Vagina (tissue), 2 donors: ENCODE measurements around the gene HAGHL. TPM values are rescaled to one million over a fixed set of nuclear protein-coding genes. Genes with fewer than 3 reads are reported as not detected.

Source experiments
- DNase-seq, 2 donors: peaks; one replicate each; pipeline ENCODE4 v3.0.0-alpha.2; 2017; ENCODE audit errors: extremely low spot score in 2 of 2
- H3K27ac ChIP-seq: fragments of 200-600 bp; sonication (generic); one replicate; pipeline ENCODE4 v1.5.1; 2019
- H3K27me3 ChIP-seq: fragments of 200-600 bp; sonication (generic); one replicate; pipeline ENCODE4 v1.5.1; 2019
- H3K36me3 ChIP-seq, 2 donors: fragments of 200-600 bp; sonication (generic); one replicate each; pipeline ENCODE4 v1.5.1; 2017 to 2019
- H3K4me1 ChIP-seq: fragments of 200-600 bp; sonication (generic); one replicate; pipeline ENCODE4 v1.5.1; 2019
- H3K4me3 ChIP-seq, 2 donors: fragments of 200-600 bp; sonication (generic); 1 replicate in 1 of 2; 2 replicates in 1 of 2; pipeline ENCODE4 v1.5.1; 2016 to 2019
- H3K9me3 ChIP-seq: fragments of 200-600 bp; sonication (generic); one replicate; pipeline ENCODE4 v1.5.1; 2019
- POLR2A ChIP-seq, 2 donors: fragments of 450-650 bp; IDR thresholded peaks; one replicate each; pipeline ENCODE4 v1.6.1; 2017; ENCODE audit warnings: antibody characterized with exemption in 2 of 2, mild to moderate bottlenecking in 2 of 2, moderate library complexity in 2 of 2
- POLR2AphosphoS5 ChIP-seq, 2 donors: sonication (generic); formaldehyde crosslinking; IDR thresholded peaks; one replicate each; pipeline ENCODE4 v1.9.0; 2017; ENCODE audit warnings: antibody characterized with exemption in 2 of 2, mild to moderate bottlenecking in 2 of 2, low read depth in 1 of 2; ENCODE audit not compliant: insufficient read depth in 1 of 2
- intact Hi-C: fragments of 100-400 bp; cut with DNase I; formaldehyde crosslinking; loops from one replicate; pipeline ENCODE4 v1.15.1; 2023
- total RNA-seq: library from RNA; depleted of rRNA; stranded (reverse); fragments of >200 nt; gene quantifications from one replicate; pipeline ENCODE4 v1.2.3, GENCODE V29; 2016
- TF ChIP-seq, protein P1 (sequence below), 3 experiments: fragments of 450-650 bp in 2 of 3; fragments of 200-600 bp in 1 of 3; sonication (generic) in 1 of 3; IDR thresholded peaks; one replicate each; pipeline ENCODE4 v1.5.1; 2017 to 2019; ENCODE audit warnings: antibody characterized with exemption in 3 of 3, mild to moderate bottlenecking in 2 of 3, moderate library complexity in 2 of 3

Gene HAGHL
- total RNA-seq, 1 donor from 2014 or later = 5.2 TPM

DNA sequence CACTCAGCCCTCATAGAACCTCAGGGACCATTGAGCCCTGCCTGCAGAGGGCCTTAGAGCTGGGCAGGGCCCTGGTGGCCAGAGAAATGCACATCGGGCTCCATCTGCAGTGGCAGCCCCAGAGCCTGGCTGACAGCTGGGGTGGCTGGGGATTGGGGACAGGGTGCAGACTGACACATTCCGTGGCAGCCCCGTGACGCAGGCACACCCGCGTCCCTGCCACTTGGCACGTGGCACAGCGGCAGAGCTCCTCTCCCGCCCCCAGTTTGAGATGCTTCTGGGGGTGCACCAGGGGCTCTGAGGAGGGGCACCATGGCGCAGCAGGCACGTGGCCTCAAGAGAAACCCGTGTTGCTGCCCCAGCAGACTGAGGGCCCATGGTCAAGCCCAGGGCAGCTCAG is 23.5 kb upstream of the HAGHL start:
- intact Hi-C loops = no loop called here
- Histone ChIP-seq H3K4me1 (peaks cover 17% of the 10 kb centered on the region), H3K36me3 (no peaks in the 10 kb centered on the region), H3K9me3 (no peaks in the 10 kb centered on the region), H3K4me3 (no peak overlapping the region), H3K27me3 (peaks cover 37% of the 10 kb centered on the region), H3K27ac (no peak overlapping the region)
- TF ChIP-seq, protein P1, sequence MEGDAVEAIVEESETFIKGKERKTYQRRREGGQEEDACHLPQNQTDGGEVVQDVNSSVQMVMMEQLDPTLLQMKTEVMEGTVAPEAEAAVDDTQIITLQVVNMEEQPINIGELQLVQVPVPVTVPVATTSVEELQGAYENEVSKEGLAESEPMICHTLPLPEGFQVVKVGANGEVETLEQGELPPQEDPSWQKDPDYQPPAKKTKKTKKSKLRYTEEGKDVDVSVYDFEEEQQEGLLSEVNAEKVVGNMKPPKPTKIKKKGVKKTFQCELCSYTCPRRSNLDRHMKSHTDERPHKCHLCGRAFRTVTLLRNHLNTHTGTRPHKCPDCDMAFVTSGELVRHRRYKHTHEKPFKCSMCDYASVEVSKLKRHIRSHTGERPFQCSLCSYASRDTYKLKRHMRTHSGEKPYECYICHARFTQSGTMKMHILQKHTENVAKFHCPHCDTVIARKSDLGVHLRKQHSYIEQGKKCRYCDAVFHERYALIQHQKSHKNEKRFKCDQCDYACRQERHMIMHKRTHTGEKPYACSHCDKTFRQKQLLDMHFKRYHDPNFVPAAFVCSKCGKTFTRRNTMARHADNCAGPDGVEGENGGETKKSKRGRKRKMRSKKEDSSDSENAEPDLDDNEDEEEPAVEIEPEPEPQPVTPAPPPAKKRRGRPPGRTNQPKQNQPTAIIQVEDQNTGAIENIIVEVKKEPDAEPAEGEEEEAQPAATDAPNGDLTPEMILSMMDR (IDR thresholded peaks at IDR 0.05) = no peak
- TF ChIP-seq POLR2AphosphoS5 (IDR thresholded peaks at IDR 0.05; ENCODE audit: insufficient read depth in 1 of 2, low read depth in 1 of 2) (no peak), POLR2A (IDR thresholded peaks at IDR 0.05) (no peak)
- DNase-seq = no peak

DNA sequence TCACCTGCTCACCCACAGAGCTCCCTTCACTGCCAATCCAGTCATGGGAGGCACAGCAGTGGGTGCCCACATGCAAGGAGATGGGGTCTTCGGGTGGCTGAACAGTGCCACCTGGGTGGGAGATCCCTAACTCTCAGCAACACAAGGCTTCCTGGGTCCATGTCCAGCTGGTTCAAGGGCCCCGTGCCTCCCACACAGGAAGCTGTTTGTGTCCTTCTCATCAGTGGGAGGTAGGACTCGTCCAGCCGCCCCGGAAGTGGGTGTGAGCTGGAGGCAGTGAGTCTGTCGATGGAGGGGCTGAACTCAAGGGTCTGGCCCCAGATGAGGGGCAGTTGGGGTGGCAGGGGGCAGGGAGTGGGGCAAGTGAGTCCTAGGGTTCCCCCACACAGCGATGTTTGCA is 22.9 kb upstream of the HAGHL start:
- peaks cover 37% of the 10 kb centered on the region for H3K27me3 ChIP-seq
- H3K4me3 ChIP-seq = no peak overlapping the region
- H3K9me3 ChIP-seq = no peaks in the 10 kb centered on the region
- intact Hi-C loops = no loop called here
- DNase-seq = no peak
- H3K4me1 ChIP-seq = peaks cover 17% of the 10 kb centered on the region
- no peaks in the 10 kb centered on the region for H3K36me3 ChIP-seq
- H3K27ac ChIP-seq = no peak overlapping the region
- no peak for TF ChIP-seq POLR2A (IDR thresholded peaks at IDR 0.05)
- TF ChIP-seq, protein P1 (IDR thresholded peaks at IDR 0.05) = no peak
- TF ChIP-seq POLR2AphosphoS5 (IDR thresholded peaks at IDR 0.05; ENCODE audit: insufficient read depth in 1 of 2, low read depth in 1 of 2) = no peak

DNA sequence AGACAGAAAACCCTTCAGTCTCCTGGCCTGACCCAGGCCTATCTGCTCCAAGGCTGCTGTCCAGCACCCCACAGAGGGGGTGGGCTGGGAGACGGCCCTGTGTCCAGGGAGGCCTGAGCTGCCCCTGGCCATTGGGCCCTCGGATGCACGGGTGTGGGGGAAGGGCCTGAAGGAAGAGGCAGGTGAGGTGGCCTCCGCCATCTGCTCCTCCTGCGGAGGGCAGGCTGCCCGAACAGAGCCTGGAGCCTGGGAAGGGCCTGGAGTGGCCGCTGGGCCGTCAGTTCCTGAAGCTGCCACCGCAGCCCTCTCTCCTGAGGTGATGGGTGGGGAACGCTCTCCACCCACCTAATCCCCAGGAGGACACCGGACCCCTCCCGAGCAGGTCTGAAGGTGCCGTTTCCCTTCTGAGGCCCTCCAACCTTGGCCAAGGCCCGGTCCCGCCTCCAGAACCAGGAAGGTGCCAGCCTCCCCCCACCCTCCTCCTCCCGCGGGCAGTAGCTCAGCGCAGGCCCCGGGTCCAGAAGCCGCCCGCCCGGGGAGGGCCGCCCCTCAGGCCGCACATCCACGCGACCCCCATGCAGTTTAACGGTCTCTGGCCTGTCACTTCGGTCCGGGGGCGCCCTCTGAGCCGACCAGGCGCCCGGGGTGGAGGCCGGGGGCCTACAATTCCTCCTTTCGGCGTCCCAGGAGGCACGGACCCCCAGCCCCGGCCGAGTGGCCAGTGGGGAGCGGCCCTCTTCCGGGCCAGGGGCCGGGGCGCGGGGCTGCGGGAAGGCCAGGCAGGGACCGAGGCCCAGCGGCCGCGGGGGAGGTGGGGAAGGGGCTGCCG is 22.1 kb upstream of the HAGHL start:
- no peak overlapping the region for H3K27ac ChIP-seq
- peaks cover 17% of the 10 kb centered on the region for H3K4me1 ChIP-seq
- H3K9me3 ChIP-seq = no peaks in the 10 kb centered on the region
- no peaks in the 10 kb centered on the region for H3K36me3 ChIP-seq
- TF ChIP-seq, protein P1 (IDR thresholded peaks at IDR 0.05) = no peak
- TF ChIP-seq POLR2AphosphoS5 (IDR thresholded peaks at IDR 0.05; ENCODE audit: insufficient read depth in 1 of 2, low read depth in 1 of 2) (no peak), POLR2A (IDR thresholded peaks at IDR 0.05) (no peak)
- H3K4me3 ChIP-seq = no peak overlapping the region
- intact Hi-C loops = no loop called here
- peaks cover 37% of the 10 kb centered on the region for H3K27me3 ChIP-seq
- no peak for DNase-seq

DNA sequence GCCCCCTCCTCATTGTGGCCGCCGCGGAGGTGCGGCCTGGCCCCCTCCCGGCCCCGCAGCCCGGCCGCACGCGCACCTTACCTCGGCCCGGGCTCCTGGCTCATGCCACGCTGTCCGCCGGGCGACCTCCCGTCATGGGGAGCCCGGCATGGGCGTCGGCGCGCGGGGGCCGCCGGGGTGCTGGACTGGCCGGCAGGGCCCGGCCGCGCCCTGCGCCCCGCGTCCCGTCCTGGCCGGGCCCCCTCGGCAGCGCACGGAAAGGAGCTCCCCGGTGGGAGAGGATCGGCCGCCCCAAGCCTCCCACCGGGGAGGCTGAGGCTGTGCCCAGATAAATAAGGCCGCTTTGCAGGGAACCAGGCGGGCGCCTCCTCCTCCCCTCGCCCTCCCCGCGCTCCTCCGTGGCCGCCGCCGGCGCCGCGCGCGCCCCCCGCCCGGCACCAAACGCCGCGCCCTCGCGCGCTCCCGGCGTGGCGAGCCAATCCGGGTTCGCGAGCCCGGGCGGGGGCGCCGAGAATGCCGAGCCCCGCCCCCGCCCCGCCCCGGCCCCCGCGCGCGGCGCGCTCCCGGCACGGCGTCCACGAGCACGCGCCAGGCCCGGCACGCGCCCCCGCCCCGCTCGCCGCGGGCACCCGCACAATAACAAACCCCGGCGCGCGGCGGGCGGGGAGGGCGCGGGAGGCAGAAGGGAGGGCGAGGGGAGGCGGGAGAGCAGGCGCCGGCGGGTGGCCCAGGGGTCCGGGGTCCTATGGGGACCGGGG is 21.3 kb upstream of the HAGHL start, which contains the start of gene FBXL16:
Gene FBXL16 (minus strand): TSS at position 371 of the 758 bp plus-strand sequence. CDS start 8,396 bp downstream, outside the sequence.
- Histone ChIP-seq H3K36me3 (no peaks in the 10 kb centered on the region), H3K4me1 (peaks cover 17% of the 10 kb centered on the region), H3K27me3 (peaks cover 37% of the 10 kb centered on the region), H3K9me3 (no peaks in the 10 kb centered on the region), H3K27ac (no peak within 1 kb of the TSS), H3K4me3 (peak within 1 kb of the TSS in 1 of 2 donors; percentile 19)
- TF ChIP-seq, protein P1 (IDR thresholded peaks at IDR 0.05) = no peak
- TF ChIP-seq POLR2A (IDR thresholded peaks at IDR 0.05) (no peak), POLR2AphosphoS5 (IDR thresholded peaks at IDR 0.05; ENCODE audit: insufficient read depth in 1 of 2, low read depth in 1 of 2) (no peak)
- intact Hi-C loops = no loop called here
- DNase-seq = no peak
